NCI-H1417 treated with DMSO at 0.1 percent for 48 hours (cell line): ENCODE results near the gene CAPN13.

Experiments
- DNase-seq: peaks from one replicate; lab custom pipeline; 2025; lab: John Stamatoyannopoulos, UW

The CAPN13 gene, protein sequence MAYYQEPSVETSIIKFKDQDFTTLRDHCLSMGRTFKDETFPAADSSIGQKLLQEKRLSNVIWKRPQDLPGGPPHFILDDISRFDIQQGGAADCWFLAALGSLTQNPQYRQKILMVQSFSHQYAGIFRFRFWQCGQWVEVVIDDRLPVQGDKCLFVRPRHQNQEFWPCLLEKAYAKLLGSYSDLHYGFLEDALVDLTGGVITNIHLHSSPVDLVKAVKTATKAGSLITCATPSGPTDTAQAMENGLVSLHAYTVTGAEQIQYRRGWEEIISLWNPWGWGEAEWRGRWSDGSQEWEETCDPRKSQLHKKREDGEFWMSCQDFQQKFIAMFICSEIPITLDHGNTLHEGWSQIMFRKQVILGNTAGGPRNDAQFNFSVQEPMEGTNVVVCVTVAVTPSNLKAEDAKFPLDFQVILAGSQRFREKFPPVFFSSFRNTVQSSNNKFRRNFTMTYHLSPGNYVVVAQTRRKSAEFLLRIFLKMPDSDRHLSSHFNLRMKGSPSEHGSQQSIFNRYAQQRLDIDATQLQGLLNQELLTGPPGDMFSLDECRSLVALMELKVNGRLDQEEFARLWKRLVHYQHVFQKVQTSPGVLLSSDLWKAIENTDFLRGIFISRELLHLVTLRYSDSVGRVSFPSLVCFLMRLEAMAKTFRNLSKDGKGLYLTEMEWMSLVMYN

DNA sequence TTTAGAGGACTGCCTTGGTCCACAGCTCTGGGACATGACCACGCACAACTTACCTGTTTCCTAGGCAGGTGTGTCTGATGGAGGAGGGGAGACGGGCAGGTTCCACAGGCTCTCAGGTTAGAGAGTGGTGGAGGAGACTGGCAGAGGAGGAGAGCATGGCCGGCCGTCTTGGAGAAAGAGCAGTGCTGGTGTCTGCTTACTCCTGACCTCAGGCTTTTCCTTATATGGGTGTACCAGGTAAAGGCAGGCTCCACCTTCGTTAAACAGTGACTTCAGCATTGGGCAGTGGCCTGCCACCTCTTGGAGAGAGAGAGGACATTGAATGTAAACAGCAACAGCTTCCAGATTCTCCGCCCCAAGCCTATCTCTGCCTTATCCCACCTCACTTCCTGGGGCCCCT lies at the start of gene CAPN13:
TSS of gene CAPN13 (minus strand) at position 198 of the 400 bp plus-strand sequence. CDS start 20,121 bp downstream, outside the sequence.
- no peak for DNase-seq

DNA sequence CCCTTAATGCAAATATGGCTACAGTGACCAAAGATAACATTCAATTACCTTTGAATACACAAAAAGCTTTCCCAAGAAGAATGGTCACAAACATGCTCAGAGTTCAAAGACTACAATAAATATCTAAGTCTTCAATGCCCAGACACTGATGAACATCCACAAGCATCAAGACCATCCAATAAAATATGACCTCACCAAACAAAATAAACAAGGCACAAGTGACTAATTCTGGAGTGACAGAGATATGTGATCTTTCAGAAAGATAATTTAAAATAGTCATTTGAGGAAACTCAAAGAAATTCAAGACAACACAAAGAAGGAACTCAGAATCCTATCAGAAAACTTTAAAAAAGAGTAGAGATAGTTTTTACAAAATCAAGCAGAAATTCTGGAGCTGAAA lies 40.6 kb upstream of the CAPN13 start:
- no peak for DNase-seq

- DNase-seq, result no peak
Observed at GRCh38 chr2:30847329-30847728, 40.1 kb upstream of the CAPN13 start.

GRCh38 chr2:30828586-30828985 lies 21.3 kb upstream of the CAPN13 start:
- DNase-seq, result no peak

- no peak for DNase-seq
Observed at GRCh38 chr2:30826916-30827315, 19.7 kb upstream of the CAPN13 start.

DNA sequence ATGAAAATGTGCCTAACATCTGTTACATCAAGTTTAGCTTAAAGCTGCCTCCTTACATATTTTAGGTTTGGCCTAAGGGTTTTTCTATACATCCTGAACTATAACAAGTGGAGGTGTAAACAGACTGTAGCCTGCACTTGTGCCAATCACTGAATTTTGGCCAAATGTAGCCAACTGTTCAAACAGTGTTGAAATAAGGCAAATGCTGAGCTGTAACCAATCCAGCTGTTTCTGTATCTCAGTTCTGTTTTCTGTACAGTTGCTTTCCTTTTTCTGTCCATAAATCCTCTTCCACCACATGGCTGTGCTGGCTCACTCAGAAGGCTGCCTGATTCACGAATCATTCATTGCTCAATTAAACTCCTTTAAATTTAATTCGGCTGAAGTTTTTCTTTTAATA lies 19.2 kb upstream of the CAPN13 start:
- no peak for DNase-seq

DNA sequence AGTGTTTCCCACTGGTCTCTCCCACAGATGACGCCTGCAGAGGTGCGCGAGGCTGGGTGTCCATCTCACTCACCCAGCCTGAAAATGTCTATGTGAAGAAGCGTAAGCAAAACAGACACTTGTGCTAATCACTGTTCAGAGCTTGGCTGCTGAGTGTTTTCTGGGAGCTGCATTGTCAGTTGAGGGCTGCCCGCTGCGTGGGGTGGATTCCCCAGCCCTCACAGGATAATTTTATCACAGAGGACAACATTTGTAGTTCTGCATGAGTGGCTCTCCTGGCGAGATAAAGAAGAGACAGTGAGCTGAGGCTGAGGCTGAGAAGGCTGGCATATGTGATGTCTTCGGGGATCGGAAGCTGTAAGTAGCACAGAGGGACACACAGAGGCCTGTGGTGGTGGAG lies 16.2 kb upstream of the CAPN13 start:
- DNase-seq, result peak; percentile 46

DNA sequence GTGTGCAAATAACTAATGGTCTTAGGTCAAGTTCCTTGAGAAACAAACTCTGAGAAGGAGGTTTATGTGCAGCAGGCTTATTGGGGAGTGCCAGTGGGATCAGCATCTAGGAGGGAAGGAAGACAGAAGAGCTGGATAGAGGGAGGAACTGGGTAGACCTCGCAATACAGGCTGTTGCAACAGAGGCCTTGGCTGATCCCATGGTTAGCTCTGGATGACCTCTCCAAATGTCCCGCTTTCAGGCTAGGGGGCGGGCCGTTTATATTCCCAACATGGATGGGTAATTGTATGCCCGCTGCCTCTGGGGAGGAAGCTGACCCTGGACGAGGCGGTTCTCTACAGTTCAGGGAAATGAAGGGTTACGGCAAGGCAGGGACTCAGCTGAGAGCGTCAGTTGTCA lies 14.7 kb upstream of the CAPN13 start:
- DNase-seq, result no peak

DNA sequence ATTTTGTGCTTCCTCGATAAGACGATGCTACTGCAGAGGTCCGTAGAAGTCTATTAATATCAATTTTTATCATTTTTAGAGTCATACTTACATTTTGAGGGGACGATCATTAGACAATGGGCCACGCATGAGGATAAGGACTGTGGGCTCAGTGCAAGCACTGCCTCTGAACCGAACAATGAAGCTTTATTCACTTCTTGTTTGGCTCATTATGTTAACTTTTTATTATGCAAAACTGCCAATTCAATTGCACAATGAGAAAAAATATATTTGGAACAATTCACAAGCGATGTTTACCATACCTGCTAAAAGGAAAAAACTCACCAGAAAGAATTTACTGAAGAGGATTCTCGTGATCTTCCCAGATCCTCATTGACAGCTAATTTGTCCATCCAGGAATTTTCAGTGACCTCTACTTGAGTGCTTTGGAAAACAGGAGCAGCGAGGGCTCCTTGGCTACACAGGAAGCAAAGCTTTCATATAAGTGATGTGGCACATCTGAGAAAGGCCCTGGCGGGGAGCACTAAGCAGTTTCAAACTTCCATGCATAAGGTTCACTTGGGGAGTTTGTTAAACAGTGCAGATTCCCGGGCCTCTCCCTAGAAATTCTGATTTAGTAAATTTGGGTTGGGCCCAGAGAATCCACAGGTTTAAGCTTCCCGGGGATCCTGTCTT lies 13.3 kb upstream of the CAPN13 start:
- DNase-seq, result no peak

DNA sequence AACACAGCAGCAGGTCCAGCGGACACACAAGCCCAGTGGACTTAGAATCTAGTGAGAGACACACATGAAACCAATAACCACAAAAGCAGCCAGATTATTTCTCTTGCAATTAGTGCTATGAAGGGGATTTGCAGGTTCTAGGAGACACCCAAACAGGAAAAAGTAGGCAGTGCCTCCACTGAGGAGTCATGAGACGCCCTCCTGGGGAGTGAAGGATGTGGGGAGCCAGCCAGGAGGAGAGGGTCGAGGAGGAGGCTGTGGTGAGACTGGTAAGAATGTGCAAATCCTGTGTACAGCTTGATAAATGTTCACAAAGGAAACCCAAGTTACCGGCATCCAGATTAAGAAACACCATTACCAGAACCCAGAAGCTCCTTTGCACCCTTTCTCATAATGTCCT lies 2.7 kb upstream of the CAPN13 start:
- no peak for DNase-seq

DNA sequence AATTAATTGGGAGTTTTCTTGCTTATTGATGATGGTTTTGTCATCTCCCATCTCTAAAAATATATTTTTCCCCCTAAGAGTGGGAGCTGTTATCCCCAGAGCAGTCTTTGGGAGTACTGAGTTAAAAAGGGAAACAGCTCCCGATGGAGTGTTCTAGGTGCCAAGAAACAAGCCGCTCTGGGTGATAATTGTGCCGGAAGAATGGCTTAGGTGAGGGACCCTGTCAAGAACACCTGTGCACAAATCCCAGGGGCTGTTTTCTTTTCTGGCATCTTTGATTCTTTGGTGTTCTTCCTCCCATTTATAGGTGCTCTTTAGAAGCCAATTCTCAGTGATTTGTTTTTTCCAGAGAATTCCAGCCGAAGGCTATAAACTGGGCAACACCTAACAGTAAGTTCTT lies 1.4 kb upstream of the CAPN13 start:
- DNase-seq, result no peak

DNA sequence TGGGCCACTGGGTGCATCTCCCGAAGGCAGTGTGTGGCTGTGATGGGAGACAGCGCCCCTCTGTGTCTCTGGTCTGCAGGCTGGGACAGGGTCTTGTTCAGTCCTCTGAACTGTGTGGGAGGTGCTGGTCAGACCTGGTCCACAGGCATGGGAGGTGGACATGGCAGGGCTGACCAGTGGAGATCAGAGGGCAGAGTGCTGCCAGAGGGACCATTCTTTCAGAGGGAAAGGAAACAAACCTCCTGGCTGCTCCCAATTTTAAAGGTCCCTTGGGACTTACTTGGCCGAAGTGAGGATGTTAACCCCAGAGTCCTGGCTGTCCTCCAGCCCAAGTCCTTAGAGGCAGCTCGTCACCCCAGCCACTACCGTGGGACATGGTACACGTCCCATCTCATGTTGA lies 4.0 kb downstream of the CAPN13 start:
- no peak for DNase-seq

GRCh38 chr2:30802611-30803010 lies 4.6 kb downstream of the CAPN13 start:
- no peak for DNase-seq

DNA sequence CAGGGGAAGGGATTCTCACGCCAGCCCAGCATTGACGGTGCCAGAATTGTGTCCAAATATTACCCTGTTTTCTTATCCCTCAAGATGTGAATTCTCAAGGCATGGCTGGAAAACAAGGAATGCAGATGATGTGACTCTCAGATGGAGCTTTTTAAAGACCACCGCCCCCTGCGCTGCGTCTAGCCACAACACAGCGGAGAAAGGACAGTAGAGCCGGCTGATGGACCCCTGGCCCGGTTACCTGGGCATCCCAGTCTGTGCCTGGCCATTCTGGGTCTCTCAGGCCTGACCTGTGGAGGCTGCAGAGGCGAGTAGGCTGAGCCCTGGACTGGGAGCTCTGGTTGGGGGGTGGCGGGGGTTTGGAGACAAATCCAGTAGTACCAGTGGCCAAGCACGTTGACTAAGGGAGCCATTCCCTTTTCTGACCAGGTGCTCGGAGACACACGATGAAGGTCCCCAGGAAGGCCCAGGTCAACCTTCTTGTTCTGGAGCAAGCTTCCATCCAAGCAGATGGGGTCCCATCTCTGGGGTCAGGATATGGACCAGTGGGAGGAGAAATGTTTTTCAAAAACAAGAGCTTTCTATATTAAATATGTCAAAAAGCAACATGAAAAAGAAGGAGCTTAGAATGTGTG lies 5.3 kb downstream of the CAPN13 start:
- DNase-seq, result no peak

GRCh38 chr2:30800159-30800558 lies 7.1 kb downstream of the CAPN13 start:
- no peak for DNase-seq

- DNase-seq, result no peak
Observed at GRCh38 chr2:30799366-30799765, 7.9 kb downstream of the CAPN13 start.

GRCh38 chr2:30798536-30798991 lies 8.7 kb downstream of the CAPN13 start:
- DNase-seq, result peak; percentile 49

DNA sequence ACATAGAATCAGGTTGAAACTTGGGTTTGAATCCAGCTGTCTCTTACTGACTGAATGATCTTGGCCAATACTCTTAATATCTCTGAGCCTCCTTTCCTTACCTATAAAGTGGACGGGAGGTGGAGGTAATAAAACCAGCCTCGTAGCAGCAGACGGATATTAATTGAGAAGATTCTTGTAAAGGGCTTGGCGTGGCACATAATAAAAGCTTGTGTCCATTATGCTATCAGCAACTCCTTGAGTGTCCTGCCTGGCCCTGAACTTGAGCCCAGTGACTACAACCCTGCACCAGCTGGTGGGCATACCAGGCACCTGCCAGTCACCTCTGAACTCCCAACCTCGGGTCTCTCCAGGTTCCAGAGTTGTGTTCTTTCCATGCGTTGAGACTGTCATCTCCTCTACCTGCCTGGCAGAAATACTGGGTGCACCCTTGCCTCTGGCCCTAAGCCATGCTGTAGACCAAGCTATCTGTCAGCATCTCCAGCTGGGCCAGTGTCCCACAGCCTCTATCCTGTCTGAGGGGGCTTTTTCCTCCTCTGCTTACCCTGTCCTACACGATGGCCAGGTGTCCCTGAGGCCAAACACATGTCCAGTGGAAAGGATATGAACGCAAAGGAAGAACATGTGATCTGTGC lies 9.7 kb downstream of the CAPN13 start:
- no peak for DNase-seq

GRCh38 chr2:30796699-30797098 lies 10.5 kb downstream of the CAPN13 start:
- no peak for DNase-seq

DNA sequence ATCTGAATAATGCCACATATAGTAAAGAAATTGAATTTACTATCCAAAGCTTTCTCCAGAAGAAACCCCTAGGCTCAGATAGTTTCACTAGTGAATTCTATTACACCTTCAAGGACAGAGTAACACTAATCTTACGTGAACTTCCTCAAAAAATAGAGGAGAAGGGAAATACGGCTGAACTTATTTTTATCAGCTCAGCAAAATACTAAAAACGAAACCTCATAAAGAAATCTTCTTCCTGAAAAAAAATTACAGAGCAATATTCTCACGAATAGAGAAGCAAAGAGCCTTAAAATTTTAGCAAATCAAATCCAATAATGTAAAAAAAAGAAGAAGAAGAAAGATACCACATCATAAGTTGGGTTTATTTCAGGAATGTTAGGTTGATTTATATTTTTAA lies 14.7 kb downstream of the CAPN13 start:
- no peak for DNase-seq

GRCh38 chr2:30790879-30791278 lies 16.4 kb downstream of the CAPN13 start:
- no peak for DNase-seq

GRCh38 chr2:30789670-30790210 lies 17.5 kb downstream of the CAPN13 start:
- no peak for DNase-seq
